Measurements from ENCODE around the gene HELZ. TPM values are rescaled to one million over a fixed set of nuclear protein-coding genes. Genes with fewer than 3 reads are reported as not detected.
"Not testable (repeated sequence)": the region's sequence is repeated elsewhere in the genome, so short reads cannot be mapped to it uniquely, and the experiment has no call there.

Gene HELZ
- total RNA-seq, 1 donor from 2014 or later = 63.5 TPM

- H3K36me3 Mint-ChIP-seq (ENCODE audit: unreplicated experiment) = peaks cover 10% of the 10 kb centered on the region
- peak overlapping the region; percentile 58 for H3K27ac Mint-ChIP-seq (ENCODE audit: unreplicated experiment)
- peaks cover 32% of the 10 kb centered on the region for H3K4me1 Mint-ChIP-seq (ENCODE audit: unreplicated experiment)
- H3K4me3 Mint-ChIP-seq (ENCODE audit: unreplicated experiment) = no peak overlapping the region
- H3K9me3 Mint-ChIP-seq (ENCODE audit: unreplicated experiment) = no peaks in the 10 kb centered on the region
- TF ChIP-seq, protein P1, sequence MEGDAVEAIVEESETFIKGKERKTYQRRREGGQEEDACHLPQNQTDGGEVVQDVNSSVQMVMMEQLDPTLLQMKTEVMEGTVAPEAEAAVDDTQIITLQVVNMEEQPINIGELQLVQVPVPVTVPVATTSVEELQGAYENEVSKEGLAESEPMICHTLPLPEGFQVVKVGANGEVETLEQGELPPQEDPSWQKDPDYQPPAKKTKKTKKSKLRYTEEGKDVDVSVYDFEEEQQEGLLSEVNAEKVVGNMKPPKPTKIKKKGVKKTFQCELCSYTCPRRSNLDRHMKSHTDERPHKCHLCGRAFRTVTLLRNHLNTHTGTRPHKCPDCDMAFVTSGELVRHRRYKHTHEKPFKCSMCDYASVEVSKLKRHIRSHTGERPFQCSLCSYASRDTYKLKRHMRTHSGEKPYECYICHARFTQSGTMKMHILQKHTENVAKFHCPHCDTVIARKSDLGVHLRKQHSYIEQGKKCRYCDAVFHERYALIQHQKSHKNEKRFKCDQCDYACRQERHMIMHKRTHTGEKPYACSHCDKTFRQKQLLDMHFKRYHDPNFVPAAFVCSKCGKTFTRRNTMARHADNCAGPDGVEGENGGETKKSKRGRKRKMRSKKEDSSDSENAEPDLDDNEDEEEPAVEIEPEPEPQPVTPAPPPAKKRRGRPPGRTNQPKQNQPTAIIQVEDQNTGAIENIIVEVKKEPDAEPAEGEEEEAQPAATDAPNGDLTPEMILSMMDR (IDR thresholded peaks at IDR 0.05) = no peak
- H3K27me3 Mint-ChIP-seq (ENCODE audit: unreplicated experiment) = no peaks in the 10 kb centered on the region
- no peak for DNase-seq (ENCODE audit: extremely low spot score, unreplicated experiment)
These were observed 36.8 kb downstream of the HELZ start for GRCh38 chr17:67208232-67208631.

GRCh38 chr17:67203818-67204217, 41.2 kb downstream of the HELZ start:
- TF ChIP-seq, protein P1 (IDR thresholded peaks at IDR 0.05) = no peak
- H3K4me3 Mint-ChIP-seq (ENCODE audit: unreplicated experiment) = no peak overlapping the region
- no peak for DNase-seq (ENCODE audit: extremely low spot score, unreplicated experiment)
- no peaks in the 10 kb centered on the region for H3K9me3 Mint-ChIP-seq (ENCODE audit: unreplicated experiment)
- no peaks in the 10 kb centered on the region for H3K27me3 Mint-ChIP-seq (ENCODE audit: unreplicated experiment)
- H3K4me1 Mint-ChIP-seq (ENCODE audit: unreplicated experiment) = peaks cover 15% of the 10 kb centered on the region
- H3K27ac Mint-ChIP-seq (ENCODE audit: unreplicated experiment) = no peak overlapping the region
- H3K36me3 Mint-ChIP-seq (ENCODE audit: unreplicated experiment) = peaks cover 22% of the 10 kb centered on the region

GRCh38 chr17:67202503-67202902, 42.5 kb downstream of the HELZ start:
- H3K4me1 Mint-ChIP-seq (ENCODE audit: unreplicated experiment) = peaks cover 8% of the 10 kb centered on the region
- H3K4me3 Mint-ChIP-seq (ENCODE audit: unreplicated experiment) = no peak overlapping the region
- H3K36me3 Mint-ChIP-seq (ENCODE audit: unreplicated experiment) = peaks cover 26% of the 10 kb centered on the region
- H3K27me3 Mint-ChIP-seq (ENCODE audit: unreplicated experiment) = no peaks in the 10 kb centered on the region
- DNase-seq (ENCODE audit: extremely low spot score, unreplicated experiment) = no peak
- H3K27ac Mint-ChIP-seq (ENCODE audit: unreplicated experiment) = no peak overlapping the region
- TF ChIP-seq, protein P1 (IDR thresholded peaks at IDR 0.05) = no peak
- no peaks in the 10 kb centered on the region for H3K9me3 Mint-ChIP-seq (ENCODE audit: unreplicated experiment)

DNA sequence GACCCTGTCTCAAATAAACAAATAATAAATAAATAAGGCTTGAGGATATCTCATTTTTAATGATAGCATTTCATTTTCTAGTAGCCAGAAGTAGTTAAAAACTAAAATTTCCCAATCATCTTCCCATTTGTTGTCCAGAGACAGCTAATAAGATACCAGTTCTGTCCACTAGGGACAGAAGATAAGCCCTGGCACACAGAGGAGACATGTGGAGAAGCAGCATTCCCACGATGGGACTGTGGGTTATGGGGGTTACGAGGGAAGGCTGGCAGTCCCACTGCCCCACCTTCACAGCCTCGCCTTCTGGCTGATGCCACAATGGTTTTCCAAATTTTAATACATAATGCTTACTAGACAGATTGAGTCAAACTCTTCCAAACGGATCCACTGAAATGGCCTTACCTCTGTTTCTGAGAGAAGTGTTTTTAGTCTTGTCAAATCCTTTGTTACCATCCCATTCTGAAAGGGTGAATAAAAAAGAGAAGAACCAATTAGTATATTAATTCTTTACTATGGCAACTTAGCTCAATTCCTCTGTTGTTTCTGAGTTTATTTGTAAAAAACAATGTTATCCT, 44.2 kb downstream of the HELZ start:
- H3K4me1 Mint-ChIP-seq (ENCODE audit: unreplicated experiment) = peaks cover 8% of the 10 kb centered on the region
- no peaks in the 10 kb centered on the region for H3K27me3 Mint-ChIP-seq (ENCODE audit: unreplicated experiment)
- DNase-seq (ENCODE audit: extremely low spot score, unreplicated experiment) = no peak
- TF ChIP-seq, protein P1 (IDR thresholded peaks at IDR 0.05) = peak; percentile 47
- H3K9me3 Mint-ChIP-seq (ENCODE audit: unreplicated experiment) = no peaks in the 10 kb centered on the region
- no peak overlapping the region for H3K4me3 Mint-ChIP-seq (ENCODE audit: unreplicated experiment)
- H3K36me3 Mint-ChIP-seq (ENCODE audit: unreplicated experiment) = peaks cover 35% of the 10 kb centered on the region
- H3K27ac Mint-ChIP-seq (ENCODE audit: unreplicated experiment) = no peak overlapping the region

DNA sequence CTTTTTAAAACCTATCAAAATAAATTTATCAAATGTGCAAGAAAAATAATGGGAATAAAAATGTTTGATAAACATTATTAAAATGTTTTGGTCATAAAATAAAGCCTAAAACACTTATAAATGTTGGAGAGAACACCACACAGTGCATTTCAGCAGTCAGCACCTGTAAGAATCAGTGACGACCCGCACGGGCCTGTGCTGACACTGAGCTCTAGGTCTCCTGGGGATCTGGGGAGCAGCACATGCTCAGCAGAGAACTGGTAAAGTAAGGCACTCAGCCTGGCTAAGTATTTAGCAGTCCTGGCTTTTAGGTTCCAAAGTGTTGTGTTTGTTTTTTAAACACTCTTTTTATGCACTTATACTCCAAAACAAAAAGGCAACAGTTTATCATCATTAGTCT, 46.9 kb downstream of the HELZ start:
- TF ChIP-seq, protein P1 (IDR thresholded peaks at IDR 0.05) = no peak
- no peak for DNase-seq (ENCODE audit: extremely low spot score, unreplicated experiment)
- H3K4me3 Mint-ChIP-seq (ENCODE audit: unreplicated experiment) = no peak overlapping the region
- no peaks in the 10 kb centered on the region for H3K9me3 Mint-ChIP-seq (ENCODE audit: unreplicated experiment)
- H3K4me1 Mint-ChIP-seq (ENCODE audit: unreplicated experiment) = peaks cover 14% of the 10 kb centered on the region
- H3K27me3 Mint-ChIP-seq (ENCODE audit: unreplicated experiment) = no peaks in the 10 kb centered on the region
- H3K27ac Mint-ChIP-seq (ENCODE audit: unreplicated experiment) = no peak overlapping the region
- peaks cover 36% of the 10 kb centered on the region for H3K36me3 Mint-ChIP-seq (ENCODE audit: unreplicated experiment)

- H3K27me3 Mint-ChIP-seq (ENCODE audit: unreplicated experiment); DNase-seq (ENCODE audit: extremely low spot score, unreplicated experiment); H3K27ac Mint-ChIP-seq (ENCODE audit: unreplicated experiment); H3K4me3 Mint-ChIP-seq (ENCODE audit: unreplicated experiment); H3K9me3 Mint-ChIP-seq (ENCODE audit: unreplicated experiment): not testable (repeated sequence)
- H3K36me3 Mint-ChIP-seq (ENCODE audit: unreplicated experiment) = peaks cover 35% of the 10 kb centered on the region
- H3K4me1 Mint-ChIP-seq (ENCODE audit: unreplicated experiment) = peaks cover 16% of the 10 kb centered on the region
These were observed 48.0 kb downstream of the HELZ start for GRCh38 chr17:67197023-67197422.

All from osteocyte (in vitro differentiated cells).